ENCODE data around the gene NAA80.

- no peak for TF ChIP-seq CTCF (conservative IDR thresholded peaks at IDR 0.05; ENCODE audit: low read depth, low read length)
- TF ChIP-seq EZH2 (IDR thresholded peaks at IDR 0.05; ENCODE audit: borderline replicate concordance, low read depth, low read length, poor library complexity, severe bottlenecking): no peak
Measured at GRCh38 chr3:50331364-50331907, 32.2 kb upstream of the NAA80 start.

Measured in A673 (cell line).